Measurements from ENCODE around the gene SLC2A1.

Gene SLC2A1

GRCh38 chr1:42983253-42983652 lies 24.6 kb upstream of the SLC2A1 start:
- TF ChIP-seq EZH2phosphoT487 (IDR thresholded peaks at IDR 0.05; ENCODE audit: borderline replicate concordance, low read length) (no peak), CTCF (IDR thresholded peaks at IDR 0.05; ENCODE audit: low read depth, low read length, poor library complexity, severe bottlenecking) (no peak)
- Histone ChIP-seq H3K9me3 (ENCODE audit: control insufficient read depth, insufficient read depth, low read length) (no peaks in the 10 kb centered on the region), H3K9me2 (replicated peaks; ENCODE audit: control insufficient read depth, low read length) (no peaks in the 10 kb centered on the region), H3K4me1 (ENCODE audit: control insufficient read depth, low read length) (no peaks in the 10 kb centered on the region), H3K4me2 (ENCODE audit: low read length) (no peak overlapping the region), H3K36me3 (ENCODE audit: control insufficient read depth, low read length) (no peaks in the 10 kb centered on the region), H3K4me3 (ENCODE audit: low read length) (no peak overlapping the region), H3K27ac (ENCODE audit: low read depth, low read length) (no peak overlapping the region), H3F3A (ENCODE audit: control insufficient read depth, insufficient read depth) (no peaks in the 10 kb centered on the region), H3K79me2 (ENCODE audit: control insufficient read depth, low read length) (no peaks in the 10 kb centered on the region), H3K27me3 (ENCODE audit: control insufficient read depth, low read length) (peaks cover 21% of the 10 kb centered on the region), H4K20me1 (ENCODE audit: control insufficient read depth, insufficient read depth, low read depth, low read length) (no peaks in the 10 kb centered on the region)

- Histone ChIP-seq H3K9me2 (replicated peaks; ENCODE audit: control insufficient read depth, low read length) (no peaks in the 10 kb centered on the region), H4K20me1 (ENCODE audit: control insufficient read depth, insufficient read depth, low read depth, low read length) (no peaks in the 10 kb centered on the region), H3K27me3 (ENCODE audit: control insufficient read depth, low read length) (peaks cover 21% of the 10 kb centered on the region), H3F3A (ENCODE audit: control insufficient read depth, insufficient read depth) (no peaks in the 10 kb centered on the region), H3K36me3 (ENCODE audit: control insufficient read depth, low read length) (no peaks in the 10 kb centered on the region), H3K4me3 (ENCODE audit: low read length) (no peak overlapping the region), H3K9me3 (ENCODE audit: control insufficient read depth, insufficient read depth, low read length) (no peaks in the 10 kb centered on the region), H3K27ac (ENCODE audit: low read depth, low read length) (no peak overlapping the region), H3K4me1 (ENCODE audit: control insufficient read depth, low read length) (no peaks in the 10 kb centered on the region), H3K79me2 (ENCODE audit: control insufficient read depth, low read length) (no peaks in the 10 kb centered on the region), H3K4me2 (ENCODE audit: low read length) (no peak overlapping the region)
- TF ChIP-seq CTCF (IDR thresholded peaks at IDR 0.05; ENCODE audit: low read depth, low read length, poor library complexity, severe bottlenecking) = no peak
- TF ChIP-seq EZH2phosphoT487 (IDR thresholded peaks at IDR 0.05; ENCODE audit: borderline replicate concordance, low read length) = no peak
These were observed 24.0 kb upstream of the SLC2A1 start for GRCh38 chr1:42982641-42983040.

DNA sequence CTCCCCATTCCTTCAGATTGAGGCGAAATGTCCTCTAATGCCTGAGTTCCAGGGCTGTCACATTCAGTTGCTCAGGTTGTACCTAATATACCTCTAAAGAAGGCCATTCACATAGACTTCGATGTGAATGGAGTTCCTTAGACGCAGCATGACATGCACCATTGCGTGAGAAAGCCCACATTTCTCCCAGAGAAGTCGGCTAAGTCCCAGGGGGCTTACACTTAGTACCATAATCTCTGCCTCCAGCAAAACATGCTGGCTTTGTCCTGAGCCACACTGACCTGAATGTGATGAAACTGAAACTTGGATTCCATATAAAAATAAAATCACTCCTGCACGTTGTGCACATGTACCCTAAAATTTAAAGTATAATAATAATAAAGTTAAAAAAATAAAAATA lies 23.2 kb upstream of the SLC2A1 start:
- H3K27me3 ChIP-seq (ENCODE audit: control insufficient read depth, low read length) = peaks cover 21% of the 10 kb centered on the region
- no peaks in the 10 kb centered on the region for H3F3A ChIP-seq (ENCODE audit: control insufficient read depth, insufficient read depth)
- H3K79me2 ChIP-seq (ENCODE audit: control insufficient read depth, low read length) = no peaks in the 10 kb centered on the region
- H3K4me3 ChIP-seq (ENCODE audit: low read length) = no peak overlapping the region
- no peaks in the 10 kb centered on the region for H3K9me3 ChIP-seq (ENCODE audit: control insufficient read depth, insufficient read depth, low read length)
- TF ChIP-seq EZH2phosphoT487 (IDR thresholded peaks at IDR 0.05; ENCODE audit: borderline replicate concordance, low read length) (no peak), CTCF (IDR thresholded peaks at IDR 0.05; ENCODE audit: low read depth, low read length, poor library complexity, severe bottlenecking) (no peak)
- no peaks in the 10 kb centered on the region for H3K36me3 ChIP-seq (ENCODE audit: control insufficient read depth, low read length)
- H3K27ac ChIP-seq (ENCODE audit: low read depth, low read length) = no peak overlapping the region
- H4K20me1 ChIP-seq (ENCODE audit: control insufficient read depth, insufficient read depth, low read depth, low read length) = no peaks in the 10 kb centered on the region
- H3K4me1 ChIP-seq (ENCODE audit: control insufficient read depth, low read length) = no peaks in the 10 kb centered on the region
- no peaks in the 10 kb centered on the region for H3K9me2 ChIP-seq (replicated peaks; ENCODE audit: control insufficient read depth, low read length)
- no peak overlapping the region for H3K4me2 ChIP-seq (ENCODE audit: low read length)

All from DOHH2 (cell line).